SJSA1 (cell line): ENCODE measurements around the gene UBE2D2. TPM values are rescaled to one million over a fixed set of nuclear protein-coding genes. Genes with fewer than 3 reads are reported as not detected.
"Not testable (repeated sequence)": the region's sequence is repeated elsewhere in the genome, so short reads cannot be mapped to it uniquely, and the experiment has no call there.

Experiments used
- DNase-seq, 2 experiments: peaks; one replicate each; pipeline ENCODE4 v3.0.0-alpha.2; 2015 to 2020; ENCODE audit warnings: low spot score in 2 of 2, low read depth in 1 of 2
- H3K27ac ChIP-seq: fragments of 250-450 bp; sonication (Bioruptor Pico); 2 replicates; pipeline ENCODE4 v1.5.1; 2020; ENCODE audit warnings: mild to moderate bottlenecking, moderate library complexity
- H3K27me3 ChIP-seq: fragments of 250-450 bp; sonication (Bioruptor Pico); replicated peaks from 2 replicates; pipeline ENCODE4 v1.5.1; 2020; ENCODE audit warnings: mild to moderate bottlenecking, moderate library complexity
- H3K36me3 ChIP-seq: fragments of 250-450 bp; sonication (Bioruptor Pico); 2 replicates; pipeline ENCODE4 v1.5.1; 2020; ENCODE audit warnings: mild to moderate bottlenecking
- H3K4me1 ChIP-seq: fragments of 250-450 bp; sonication (Bioruptor Pico); replicated peaks from 2 replicates; pipeline ENCODE4 v1.6.1; 2021; ENCODE audit warnings: mild to moderate bottlenecking
- H3K4me3 ChIP-seq: fragments of 250-450 bp; sonication (Bioruptor Pico); 2 replicates; pipeline ENCODE4 v1.5.1; 2020; ENCODE audit warnings: mild to moderate bottlenecking
- H3K9me3 ChIP-seq: fragments of 250-450 bp; sonication (Bioruptor Pico); replicated peaks from 2 replicates; pipeline ENCODE4 v1.5.1; 2020; ENCODE audit warnings: mild to moderate bottlenecking
- total RNA-seq: library from RNA; depleted of rRNA; stranded (reverse); fragments of >200 nt; shearing (Covaris generic); gene quantifications from 2 replicates; pipeline ENCODE4 v1.2.3, GENCODE V29; 2014

Gene UBE2D2
- total RNA-seq, 1 experiment from 2014 or later, result 159 TPM

- not testable (repeated sequence) for DNase-seq, H3K36me3 ChIP-seq, H3K27me3 ChIP-seq, H3K4me1 ChIP-seq, H3K27ac ChIP-seq, H3K4me3 ChIP-seq, H3K9me3 ChIP-seq
Observed at GRCh38 chr5:139527090-139527470, 34.1 kb upstream of the UBE2D2 start.

DNA sequence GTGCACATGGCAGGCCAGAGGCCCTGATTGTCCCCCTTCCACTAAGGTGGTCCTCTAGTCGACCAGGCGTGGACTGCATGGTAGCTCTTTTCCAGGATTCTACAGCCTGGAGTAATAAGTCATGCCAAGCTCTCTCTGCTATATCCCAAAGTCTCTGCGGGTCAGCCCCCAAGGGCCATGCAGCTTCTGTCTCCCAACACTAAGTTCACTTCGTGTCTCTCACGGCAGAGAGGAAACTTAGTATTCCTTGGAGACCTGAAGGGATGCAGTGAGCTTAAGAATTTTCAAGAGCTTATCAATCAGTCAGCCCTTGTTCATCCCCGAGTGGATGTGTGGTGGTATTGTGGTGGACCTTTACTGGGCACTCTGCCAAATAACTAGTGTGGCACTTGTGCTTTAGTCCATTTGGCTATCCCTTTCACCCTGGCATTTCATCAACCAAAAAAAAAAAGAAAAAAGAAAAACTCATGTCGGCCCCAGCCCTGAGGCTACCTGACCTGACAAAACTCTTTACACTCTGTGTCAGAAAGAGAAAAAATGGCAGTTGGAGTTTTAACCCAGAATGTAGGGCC, 33.2 kb upstream of the UBE2D2 start:
- not testable (repeated sequence) for H3K4me1 ChIP-seq, H3K27me3 ChIP-seq, H3K4me3 ChIP-seq, DNase-seq, H3K27ac ChIP-seq, H3K36me3 ChIP-seq, H3K9me3 ChIP-seq

DNA sequence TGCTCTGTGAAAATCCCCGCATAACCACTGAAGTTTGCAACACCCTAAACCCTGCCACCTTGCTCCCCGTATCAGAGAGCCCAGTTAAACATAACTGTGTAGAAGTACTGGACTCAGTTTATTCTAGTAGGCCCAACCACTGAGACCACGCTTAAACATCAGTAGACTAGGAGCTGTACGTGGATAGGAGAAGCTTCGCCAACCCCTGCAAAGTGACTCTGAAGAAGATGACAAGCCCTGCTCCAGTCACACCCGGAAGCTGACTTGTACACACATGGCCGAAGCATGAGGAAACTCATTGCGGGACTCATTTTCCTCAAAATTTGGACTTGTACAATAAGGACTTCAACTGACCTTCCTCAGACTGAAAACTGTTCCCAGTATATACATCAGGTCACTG, 32.4 kb upstream of the UBE2D2 start:
- H3K27me3 ChIP-seq, H3K36me3 ChIP-seq, H3K4me3 ChIP-seq, DNase-seq, H3K9me3 ChIP-seq, H3K27ac ChIP-seq, H3K4me1 ChIP-seq: not testable (repeated sequence)

DNA sequence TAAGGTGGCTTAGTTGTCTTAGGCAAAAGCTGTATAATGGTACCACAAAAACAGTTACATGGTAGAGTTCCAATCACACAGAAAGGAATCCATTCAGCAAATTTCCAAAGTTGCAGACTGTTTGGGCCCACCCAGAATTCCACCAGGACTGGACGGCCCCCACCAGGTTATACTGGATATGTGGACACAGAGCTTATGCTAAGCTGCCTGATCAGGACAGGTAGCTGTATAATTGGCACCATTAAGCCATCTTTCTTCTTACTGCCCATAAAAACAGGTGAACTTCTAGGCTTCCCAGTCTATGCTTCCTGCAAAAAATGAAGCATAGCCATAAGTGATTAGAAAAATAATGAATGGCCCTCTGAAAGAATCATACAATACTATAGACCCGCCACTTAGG, 31.1 kb upstream of the UBE2D2 start:
- H3K4me1 ChIP-seq, H3K36me3 ChIP-seq, DNase-seq, H3K9me3 ChIP-seq, H3K4me3 ChIP-seq, H3K27ac ChIP-seq, H3K27me3 ChIP-seq: not testable (repeated sequence)

DNA sequence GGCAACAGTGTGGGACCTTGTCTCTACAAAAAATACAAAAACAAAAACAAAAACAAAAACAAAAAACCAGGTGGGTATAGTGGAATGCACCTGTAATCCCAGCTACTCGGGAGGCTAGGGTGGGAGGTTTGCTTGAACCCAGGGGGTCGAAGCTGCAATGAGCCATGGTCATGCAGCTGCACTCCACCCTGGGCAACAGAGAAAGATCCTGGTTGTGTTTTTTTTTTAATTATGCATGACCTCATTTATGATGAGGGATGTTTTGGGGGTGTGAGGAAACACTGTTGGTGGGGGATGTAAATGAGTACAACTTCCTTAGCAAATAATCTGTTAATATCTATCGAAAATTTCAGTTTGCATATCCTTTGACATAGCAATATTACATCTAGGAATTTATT, 29.4 kb upstream of the UBE2D2 start:
- H3K9me3 ChIP-seq, result no peaks in the 10 kb centered on the region
- H3K4me3 ChIP-seq, result no peak overlapping the region
- no peak for DNase-seq
- H3K27ac ChIP-seq, result no peak overlapping the region
- no peaks in the 10 kb centered on the region for H3K36me3 ChIP-seq
- H3K27me3 ChIP-seq, result no peaks in the 10 kb centered on the region
- no peaks in the 10 kb centered on the region for H3K4me1 ChIP-seq

DNA sequence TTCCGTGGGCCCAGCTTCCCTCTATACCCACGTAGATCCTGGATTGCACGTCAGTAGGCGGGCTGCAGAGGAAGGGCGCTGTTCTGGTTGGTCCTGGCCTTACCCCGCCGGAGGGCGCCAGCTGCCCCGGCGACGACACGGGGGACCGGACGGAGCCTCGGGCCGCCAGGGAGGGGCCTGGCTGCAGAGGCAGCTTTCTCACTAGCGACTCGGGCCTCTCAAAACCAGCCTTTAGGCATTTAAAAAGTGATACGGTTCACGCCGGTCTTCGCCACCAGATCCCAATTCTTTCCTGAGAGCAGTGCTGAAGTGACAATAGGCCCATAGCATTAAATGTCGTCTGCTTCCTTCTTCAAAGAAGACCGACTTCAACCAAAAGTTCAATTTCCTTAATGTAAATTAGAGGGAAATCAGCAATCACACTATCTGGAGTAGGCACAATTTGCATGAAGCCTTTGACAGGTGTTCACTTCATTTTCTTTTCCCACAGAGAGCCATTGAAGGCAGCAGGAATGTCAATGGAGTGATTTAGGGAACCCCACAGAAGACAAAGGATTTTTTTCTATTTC, 17.6 kb upstream of the UBE2D2 start:
- Histone ChIP-seq H3K27ac (no peak overlapping the region), H3K36me3 (no peaks in the 10 kb centered on the region), H3K4me1 (no peaks in the 10 kb centered on the region), H3K4me3 (no peak overlapping the region), H3K9me3 (no peaks in the 10 kb centered on the region), H3K27me3 (no peaks in the 10 kb centered on the region)
- DNase-seq, result no peak

DNA sequence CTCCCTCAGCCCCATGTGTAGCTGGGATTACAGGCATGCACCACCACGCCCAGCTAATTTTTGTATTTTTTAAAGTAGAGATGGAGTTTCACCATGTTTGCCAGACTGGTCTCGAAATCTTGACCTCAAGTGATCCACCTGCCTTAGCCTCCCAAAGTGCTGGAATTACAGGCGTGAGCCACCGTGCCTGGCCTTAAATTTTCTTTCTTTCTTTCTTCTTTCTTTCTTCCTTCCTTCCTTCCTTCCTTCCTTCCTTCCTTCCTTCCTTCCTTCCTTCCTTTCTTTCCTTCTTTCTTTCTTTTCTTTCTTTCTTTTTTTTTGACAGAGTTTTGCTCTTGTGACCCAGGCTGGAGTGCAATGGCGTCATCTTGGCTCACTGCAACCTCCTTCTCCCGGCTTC, 14.5 kb upstream of the UBE2D2 start:
- H3K4me3 ChIP-seq, DNase-seq, H3K9me3 ChIP-seq, H3K4me1 ChIP-seq, H3K27ac ChIP-seq, H3K27me3 ChIP-seq, H3K36me3 ChIP-seq: not testable (repeated sequence)

- Histone ChIP-seq H3K36me3 (no peaks in the 10 kb centered on the region), H3K9me3 (no peaks in the 10 kb centered on the region), H3K27ac (no peak overlapping the region), H3K27me3 (peaks cover under 1% of the 10 kb centered on the region; the same call in 1 of the 2 replicates), H3K4me1 (no peaks in the 10 kb centered on the region), H3K4me3 (no peak overlapping the region)
- DNase-seq, result no peak
Observed at GRCh38 chr5:139549162-139549894, 11.8 kb upstream of the UBE2D2 start.

GRCh38 chr5:139550051-139550872, 10.9 kb upstream of the UBE2D2 start:
- H3K36me3 ChIP-seq, H3K27me3 ChIP-seq, H3K9me3 ChIP-seq, DNase-seq, H3K27ac ChIP-seq, H3K4me3 ChIP-seq, H3K4me1 ChIP-seq: not testable (repeated sequence)

DNA sequence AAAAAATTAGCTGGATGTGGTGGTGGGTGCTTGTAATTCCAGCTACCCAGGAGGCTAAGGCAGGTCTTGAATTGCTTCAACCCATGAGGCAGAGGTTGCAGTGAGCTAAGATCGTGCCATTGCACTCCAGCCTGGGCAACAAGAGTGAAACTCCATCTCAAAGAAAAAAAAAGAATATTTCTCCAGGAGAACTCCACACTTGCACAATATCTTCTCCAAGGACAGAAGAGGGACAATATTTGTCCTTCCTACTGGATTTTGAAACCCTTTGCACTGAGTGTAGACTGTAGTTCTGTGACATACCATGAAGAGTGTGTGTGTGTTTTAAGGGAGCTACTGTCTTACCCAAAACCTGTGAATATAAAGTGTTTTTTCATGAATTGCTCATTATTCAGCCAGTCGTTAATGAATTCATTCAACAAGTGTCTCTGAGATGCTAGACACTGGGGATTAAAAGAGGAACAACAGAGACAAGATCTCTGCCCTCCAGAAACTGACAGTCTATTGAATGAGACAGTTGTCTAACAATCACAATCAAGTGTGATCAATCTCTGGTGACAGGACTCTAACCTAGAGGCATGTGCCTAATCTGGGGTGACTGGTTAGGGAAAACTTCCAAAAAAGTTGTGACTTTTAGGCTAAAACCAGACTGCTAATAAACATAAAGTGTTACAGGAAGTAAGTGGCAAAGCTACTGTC, 9.8 kb upstream of the UBE2D2 start:
- DNase-seq, result no peak
- H3K27ac ChIP-seq, result no peak overlapping the region
- peaks cover 3% of the 10 kb centered on the region; the same call in 1 of the 2 replicates for H3K27me3 ChIP-seq
- H3K36me3 ChIP-seq, result no peaks in the 10 kb centered on the region
- no peak overlapping the region for H3K4me3 ChIP-seq
- no peaks in the 10 kb centered on the region for H3K9me3 ChIP-seq
- H3K4me1 ChIP-seq, result no peaks in the 10 kb centered on the region

- Histone ChIP-seq H3K36me3 (no peaks in the 10 kb centered on the region), H3K9me3 (no peaks in the 10 kb centered on the region), H3K4me1 (no peaks in the 10 kb centered on the region), H3K27me3 (peaks cover 3% of the 10 kb centered on the region; the same call in 1 of the 2 replicates), H3K4me3 (no peak overlapping the region), H3K27ac (no peak overlapping the region)
- no peak for DNase-seq
Observed at GRCh38 chr5:139552893-139553575, 8.1 kb upstream of the UBE2D2 start.

DNA sequence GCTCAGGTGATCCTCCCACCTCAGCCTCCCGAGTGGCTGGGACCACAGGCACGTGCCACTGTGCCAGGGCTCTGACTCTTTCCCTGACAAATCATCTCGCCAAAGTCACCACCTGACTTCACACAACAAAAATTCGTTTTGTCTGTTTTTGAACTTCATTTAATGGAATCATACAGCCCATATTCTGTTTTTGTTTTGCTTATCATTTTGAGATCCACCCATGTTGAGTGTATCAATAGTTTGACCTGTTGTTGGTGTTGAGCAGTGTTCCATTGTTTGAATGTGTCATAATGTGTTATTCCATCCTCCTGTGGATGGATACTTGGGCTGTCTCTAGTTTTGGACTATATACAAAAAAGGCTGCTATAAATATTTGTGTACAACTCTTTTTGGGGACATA, 6.9 kb upstream of the UBE2D2 start:
- DNase-seq, result no peak
- Histone ChIP-seq H3K4me3 (no peak overlapping the region), H3K27ac (no peak overlapping the region), H3K4me1 (no peaks in the 10 kb centered on the region), H3K9me3 (no peaks in the 10 kb centered on the region), H3K36me3 (no peaks in the 10 kb centered on the region), H3K27me3 (peaks cover 3% of the 10 kb centered on the region; the same call in 1 of the 2 replicates)

- Histone ChIP-seq H3K27ac (no peak overlapping the region), H3K27me3 (peaks cover 3% of the 10 kb centered on the region; the same call in 1 of the 2 replicates), H3K4me1 (peaks cover 9% of the 10 kb centered on the region), H3K4me3 (no peak overlapping the region), H3K36me3 (peaks cover 13% of the 10 kb centered on the region), H3K9me3 (no peaks in the 10 kb centered on the region)
- no peak for DNase-seq
Observed at GRCh38 chr5:139557811-139558210, 3.3 kb upstream of the UBE2D2 start.
